ENCODE data around the gene ALG10B.
"Not testable (repeated sequence)": the region's sequence is repeated elsewhere in the genome, so short reads cannot be mapped to it uniquely, and the experiment has no call there.

The ALG10B gene, protein sequence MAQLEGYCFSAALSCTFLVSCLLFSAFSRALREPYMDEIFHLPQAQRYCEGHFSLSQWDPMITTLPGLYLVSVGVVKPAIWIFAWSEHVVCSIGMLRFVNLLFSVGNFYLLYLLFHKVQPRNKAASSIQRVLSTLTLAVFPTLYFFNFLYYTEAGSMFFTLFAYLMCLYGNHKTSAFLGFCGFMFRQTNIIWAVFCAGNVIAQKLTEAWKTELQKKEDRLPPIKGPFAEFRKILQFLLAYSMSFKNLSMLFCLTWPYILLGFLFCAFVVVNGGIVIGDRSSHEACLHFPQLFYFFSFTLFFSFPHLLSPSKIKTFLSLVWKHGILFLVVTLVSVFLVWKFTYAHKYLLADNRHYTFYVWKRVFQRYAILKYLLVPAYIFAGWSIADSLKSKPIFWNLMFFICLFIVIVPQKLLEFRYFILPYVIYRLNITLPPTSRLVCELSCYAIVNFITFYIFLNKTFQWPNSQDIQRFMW

DNA sequence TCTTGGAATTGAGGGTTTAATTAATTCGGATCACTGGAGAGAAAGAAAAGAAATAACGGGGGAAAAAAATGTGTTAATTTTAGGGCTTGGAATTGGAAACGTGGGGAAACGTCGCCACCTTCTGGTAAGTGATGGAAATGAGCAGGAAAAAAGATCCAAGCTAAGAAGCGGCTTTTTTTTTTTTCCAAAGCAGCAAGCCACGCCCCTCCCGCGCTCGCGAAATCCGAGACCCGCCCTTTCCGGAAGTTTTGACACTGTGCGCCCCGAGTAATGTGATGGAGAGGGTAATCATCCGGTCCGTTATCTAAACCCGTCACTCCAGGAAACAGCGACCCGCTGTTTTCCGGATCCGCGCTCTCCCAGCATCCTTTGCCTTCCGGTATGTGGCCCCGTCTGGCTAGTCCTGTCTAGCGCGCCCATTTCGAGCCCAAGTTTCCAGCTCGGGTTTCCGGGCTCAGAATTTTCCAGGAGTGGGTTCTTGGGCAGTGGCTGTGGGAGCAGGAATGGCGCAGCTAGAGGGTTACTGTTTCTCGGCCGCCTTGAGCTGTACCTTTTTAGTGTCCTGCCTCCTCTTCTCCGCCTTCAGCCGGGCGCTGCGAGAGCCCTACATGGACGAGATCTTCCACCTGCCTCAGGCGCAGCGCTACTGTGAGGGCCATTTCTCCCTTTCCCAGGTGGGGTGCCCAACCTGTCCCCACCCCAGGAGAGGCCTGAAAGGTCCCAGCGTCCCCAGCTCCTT is at the start of gene ALG10B:
Gene ALG10B (plus strand): TSS at position 384 of the 739 bp plus-strand sequence. CDS start 120 bp downstream, at position 504.
- no peak for DNase-seq

DNA sequence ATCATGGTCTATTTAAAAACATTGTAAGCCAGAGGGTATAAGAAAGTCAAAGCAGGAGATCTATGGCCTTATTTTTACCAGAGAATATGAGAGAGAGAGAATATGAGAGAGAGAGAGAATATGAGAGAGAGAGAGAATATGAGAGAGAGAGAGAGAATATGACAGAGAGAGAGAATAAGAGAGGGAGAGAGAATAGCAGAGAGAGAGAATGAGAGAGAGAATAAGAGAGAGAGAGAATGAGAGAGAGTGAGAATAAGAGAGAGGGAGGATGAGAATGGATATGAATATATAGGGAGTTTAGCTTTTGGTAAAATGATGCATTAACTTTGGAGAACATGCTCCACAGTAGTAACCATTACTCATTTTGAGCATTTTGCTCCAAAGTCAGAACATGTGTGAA is 48.0 kb upstream of the ALG10B start:
- no peak for DNase-seq

DNA sequence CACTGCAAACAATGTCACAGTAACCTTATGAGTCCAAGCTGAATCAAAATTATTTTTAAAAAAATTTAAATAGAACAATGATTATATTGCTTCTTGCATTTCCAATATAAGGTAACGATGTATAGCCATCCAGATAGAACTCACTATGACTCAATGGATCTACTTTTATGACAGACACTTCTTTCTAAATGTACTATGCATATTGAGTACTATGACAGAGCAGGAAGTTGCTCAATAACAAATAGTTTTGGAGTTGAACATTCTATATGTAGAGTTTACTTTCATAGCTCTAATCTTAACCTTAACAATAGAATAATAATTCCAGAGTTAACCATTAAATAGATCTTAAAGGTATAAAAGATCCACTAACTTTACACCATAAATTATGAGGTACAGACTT is 46.7 kb upstream of the ALG10B start:
- DNase-seq: no peak

DNA sequence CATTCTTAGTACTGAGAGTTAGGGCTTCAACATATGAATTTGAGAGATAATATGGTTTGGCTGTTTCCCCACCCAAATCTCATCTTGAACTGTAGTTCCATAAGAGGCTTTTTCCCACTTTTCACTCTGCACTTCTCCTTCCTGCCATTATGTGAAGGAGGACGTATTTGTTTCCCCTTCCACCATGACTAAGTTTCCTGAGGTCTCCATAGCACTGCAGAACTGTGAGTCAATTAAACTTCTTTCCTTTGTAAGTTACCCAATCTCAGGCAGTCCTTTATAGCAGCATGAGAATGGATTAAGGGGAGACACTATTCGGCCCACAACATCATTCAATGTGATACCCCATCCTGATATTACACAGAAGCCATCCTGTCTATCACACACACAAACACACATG is 36.8 kb upstream of the ALG10B start:
- DNase-seq: no peak

DNA sequence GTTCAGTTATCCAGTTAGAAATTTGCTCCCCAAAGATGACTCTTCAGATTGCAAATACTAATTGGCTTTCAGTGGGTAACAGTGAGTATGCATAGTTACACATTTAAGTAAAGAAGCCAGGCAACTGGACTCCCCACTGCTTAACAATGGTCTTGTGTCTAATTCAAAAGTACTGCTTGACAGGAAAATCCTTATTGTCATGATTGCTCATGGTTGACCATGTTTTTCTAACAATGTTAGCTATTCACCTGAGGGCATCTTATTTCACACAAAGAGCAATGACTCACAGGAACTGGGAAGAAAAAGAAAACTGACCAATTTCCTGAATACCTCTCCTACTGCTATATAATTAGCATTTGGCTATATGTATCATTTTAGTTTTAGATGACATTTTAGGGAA is 33.7 kb upstream of the ALG10B start:
- no peak for DNase-seq

DNA sequence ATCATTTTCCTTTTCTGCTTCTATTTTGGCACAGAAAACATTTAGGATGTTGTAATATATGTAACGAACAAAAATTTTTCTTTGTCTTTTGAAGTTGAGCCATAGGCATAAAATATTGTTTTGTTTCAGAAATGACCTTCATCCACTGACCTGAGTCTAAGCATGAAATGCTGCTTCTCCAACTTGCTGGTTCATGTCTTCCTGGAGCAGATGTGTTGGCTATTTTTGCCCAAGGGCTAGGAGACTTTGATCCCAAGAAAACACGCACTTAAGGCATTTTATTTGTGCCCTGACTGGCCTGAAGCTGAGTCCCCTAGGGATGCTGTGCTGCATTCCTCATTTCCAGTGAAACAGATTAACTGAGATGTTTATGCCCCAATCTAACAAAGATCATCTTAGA is 27.2 kb upstream of the ALG10B start:
- DNase-seq: no peak

DNA sequence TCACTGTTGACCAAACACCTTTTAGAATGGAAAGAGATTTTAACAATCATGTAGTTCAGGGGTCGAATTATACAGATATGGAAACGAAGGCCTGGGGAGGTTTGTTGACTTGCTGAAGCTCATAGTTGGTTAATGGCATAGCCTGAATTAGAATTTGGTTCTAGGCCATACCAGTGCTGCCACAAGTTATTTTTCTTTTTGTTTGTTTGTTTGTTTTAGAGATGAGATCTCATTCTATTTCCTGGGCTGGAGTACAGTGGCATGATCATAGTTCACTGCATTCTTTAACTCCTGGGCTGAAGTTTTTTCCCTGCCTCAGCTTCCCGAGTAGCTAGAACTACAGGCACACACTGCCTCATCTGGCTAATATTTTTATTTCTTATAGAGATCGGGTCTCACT is 25.4 kb upstream of the ALG10B start:
- no peak for DNase-seq

DNA sequence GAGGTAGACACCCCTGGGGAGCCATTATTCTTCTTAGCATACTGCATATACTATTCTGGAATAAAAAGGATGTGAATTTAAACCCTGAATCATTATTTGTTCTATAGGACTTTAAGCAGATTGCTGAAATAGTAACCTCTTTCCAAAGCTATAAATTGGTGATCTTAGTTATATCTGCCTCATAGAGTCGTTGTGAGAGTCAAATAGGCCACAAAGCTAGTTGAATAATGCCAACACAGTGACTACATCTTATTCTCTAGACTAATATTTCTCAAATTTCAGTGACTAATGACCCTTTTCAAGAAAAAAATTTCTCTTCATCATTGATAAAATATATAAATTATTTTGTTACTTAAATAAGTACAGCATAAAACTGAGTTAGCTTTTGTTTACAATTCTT is 13.6 kb upstream of the ALG10B start:
- DNase-seq: not testable (repeated sequence)

DNA sequence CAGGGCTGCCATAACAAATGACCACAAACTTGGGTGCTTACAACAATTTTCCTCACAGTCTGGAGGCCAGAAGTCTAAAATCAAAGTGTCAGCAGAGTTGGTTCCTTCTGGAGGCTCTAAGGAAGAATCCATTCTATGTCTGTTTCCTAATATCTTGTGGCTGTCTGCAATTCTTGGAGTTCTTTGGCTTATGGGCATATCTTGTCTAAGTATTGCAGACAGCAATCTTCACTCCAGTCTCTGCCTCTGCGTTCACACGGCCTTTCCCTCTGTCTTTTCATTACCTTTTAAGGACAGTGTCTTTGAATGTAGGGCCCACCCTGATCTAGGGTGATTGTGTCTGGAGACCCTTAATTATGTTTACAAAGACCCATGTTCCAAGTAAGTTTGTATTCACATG is 5.4 kb downstream of the ALG10B start:
- not testable (repeated sequence) for DNase-seq

DNA sequence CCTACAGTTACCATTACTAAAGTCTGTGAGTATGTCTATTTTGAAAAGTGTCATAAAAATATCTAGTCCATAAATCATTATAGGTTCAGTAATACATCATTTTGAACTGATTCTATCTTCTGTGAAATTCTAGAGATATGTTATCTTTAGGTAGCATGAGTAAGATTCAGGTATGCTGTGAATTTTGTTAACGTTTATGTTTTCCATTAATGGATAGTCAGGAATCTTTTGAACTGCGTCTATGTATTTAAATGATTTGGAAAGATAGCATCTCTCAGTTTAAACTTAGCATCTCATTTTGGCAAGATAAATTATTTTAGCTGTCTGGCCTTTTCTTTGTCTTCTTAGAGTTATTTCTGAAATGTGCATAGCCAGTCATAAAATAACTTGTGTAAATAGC is 8.3 kb downstream of the ALG10B start:
- no peak for DNase-seq

DNA sequence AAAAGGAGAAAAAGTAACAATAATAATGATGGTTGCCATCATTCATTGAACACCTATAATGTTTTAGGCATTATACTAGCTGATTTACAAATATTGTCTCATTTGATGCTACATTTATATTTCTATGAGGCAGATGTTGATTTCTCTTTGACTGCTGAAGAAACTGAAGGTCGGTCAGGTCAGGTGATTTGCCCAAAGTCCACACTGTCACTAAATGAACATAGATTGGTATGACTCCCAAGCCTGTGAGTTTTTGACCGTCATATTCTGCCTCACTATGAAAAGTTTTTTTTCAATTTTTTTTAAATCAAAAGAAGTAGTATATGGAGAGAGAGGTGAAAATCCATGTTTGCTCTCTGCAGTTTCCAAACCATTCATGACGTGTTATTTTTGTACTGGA is 10.8 kb downstream of the ALG10B start:
- no peak for DNase-seq

DNA sequence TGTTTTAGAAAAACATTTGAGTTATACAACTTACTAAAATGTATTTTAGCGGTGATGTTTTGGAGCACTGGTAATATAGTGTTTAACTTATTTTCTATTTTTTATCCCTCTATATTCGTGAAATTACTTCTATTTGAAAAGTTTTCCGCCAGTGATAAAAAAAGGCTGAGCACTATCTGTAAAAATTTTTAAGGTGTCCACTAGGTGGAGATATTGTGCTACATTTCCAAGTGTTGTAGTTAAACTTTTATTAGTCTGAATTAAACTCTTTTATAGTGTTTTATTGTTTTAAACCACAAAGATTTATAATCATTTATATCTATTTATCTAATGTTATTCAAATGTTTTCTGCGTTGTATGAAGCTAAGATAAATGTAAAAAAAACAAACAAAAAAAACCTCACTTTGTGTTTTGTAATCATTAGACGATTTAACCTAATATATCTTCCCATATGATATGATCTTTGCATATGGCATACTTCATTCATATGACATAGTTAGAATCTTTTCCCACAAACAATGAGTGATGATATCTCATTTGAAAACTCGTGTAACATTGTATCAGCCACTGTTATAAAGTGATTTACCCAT is 11.8 kb downstream of the ALG10B start:
- no peak for DNase-seq

DNA sequence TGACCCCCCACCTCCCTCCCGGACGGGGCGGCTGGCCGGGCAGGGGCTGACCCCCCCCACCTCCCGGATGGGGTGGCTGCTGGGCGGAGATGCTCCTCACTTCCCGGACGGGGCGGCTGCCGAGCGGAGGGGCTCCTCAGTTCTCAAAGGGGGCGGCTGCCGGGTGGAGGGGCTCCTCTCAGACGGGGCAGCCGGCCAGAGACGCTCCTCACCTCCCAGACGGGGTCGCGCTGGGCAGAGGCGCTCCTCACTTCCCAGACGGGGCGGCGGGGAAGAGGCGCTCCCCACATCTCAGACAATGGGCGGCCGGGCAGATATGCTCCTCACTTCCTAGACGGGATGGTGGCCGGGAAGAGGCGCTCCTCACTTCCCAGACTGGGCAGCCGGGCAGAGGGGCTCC is 13.8 kb downstream of the ALG10B start:
- not testable (repeated sequence) for DNase-seq

DNA sequence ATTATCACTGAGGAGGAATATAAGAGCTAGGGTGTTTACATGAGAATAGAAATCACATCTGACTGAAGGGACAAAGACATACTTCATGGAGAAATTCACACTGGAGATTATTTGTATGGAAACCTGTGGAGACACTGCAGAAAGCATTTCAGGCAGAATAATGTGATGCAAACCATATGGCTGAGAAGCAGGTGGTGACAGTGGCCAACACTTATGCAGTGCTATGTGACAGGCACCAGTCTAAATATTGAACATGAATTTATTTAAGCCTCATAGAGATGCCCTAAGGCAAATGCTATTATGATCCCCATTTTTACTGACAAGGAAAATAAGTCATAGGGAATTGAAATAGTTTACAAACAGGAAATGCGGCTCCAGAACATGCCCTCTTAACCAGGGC is 16.2 kb downstream of the ALG10B start:
- DNase-seq: no peak

DNA sequence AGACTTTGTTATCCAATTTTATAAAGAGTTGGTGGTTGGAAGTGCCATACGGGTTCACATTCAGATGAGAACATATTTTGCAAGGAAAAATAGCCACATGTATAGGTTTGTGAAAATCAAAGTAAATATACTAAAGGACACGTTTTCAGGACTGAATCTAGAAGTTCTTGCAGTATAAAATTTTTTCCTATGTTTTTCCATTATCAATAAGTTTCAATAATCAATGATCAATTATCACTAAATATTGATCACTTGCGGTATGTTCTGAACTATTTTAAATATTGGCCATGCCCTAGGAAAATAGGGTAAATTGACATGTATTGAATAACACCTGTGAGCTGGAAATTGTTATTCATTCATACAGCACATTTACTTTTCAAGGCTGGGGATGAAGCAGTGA is 25.9 kb downstream of the ALG10B start:
- no peak for DNase-seq

DNA sequence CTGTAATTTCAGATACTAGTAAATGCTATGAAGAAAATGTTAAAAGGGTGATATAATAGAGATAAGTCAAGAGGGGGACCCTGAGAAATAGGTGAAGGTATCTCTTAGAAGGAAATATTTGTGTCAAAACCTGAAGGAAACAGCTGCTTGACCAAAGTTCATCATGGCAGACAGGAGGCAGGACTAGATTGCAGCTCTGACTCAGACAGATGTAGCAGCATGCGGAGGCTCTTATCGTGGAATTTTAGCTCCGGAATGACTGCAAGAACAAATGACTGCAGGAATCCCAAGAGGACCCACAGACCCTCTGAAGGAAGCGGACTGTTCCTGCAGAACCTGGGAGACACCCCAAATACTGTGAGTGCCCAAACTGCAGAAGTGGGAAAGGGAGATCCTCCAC is 26.7 kb downstream of the ALG10B start:
- not testable (repeated sequence) for DNase-seq

DNA sequence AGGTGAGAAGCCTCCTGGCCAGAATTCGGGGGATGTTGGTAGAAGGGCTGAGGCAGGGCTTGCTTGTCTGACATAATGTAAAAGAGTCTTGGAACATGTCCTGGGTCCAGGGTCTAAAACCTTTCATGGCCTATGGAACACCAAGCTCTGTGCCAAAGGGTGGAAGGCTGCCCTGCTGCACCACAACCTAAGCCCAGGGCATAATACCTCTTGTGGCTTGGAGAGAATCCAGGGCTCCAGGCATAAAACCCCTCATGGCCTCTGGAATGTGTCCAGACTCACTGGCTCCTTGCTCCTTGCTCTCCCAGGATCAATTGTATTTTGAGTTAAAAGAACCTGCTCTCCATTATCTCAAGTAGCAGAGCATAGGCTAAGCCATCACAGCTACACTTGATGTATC is 27.3 kb downstream of the ALG10B start:
- not testable (repeated sequence) for DNase-seq

DNA sequence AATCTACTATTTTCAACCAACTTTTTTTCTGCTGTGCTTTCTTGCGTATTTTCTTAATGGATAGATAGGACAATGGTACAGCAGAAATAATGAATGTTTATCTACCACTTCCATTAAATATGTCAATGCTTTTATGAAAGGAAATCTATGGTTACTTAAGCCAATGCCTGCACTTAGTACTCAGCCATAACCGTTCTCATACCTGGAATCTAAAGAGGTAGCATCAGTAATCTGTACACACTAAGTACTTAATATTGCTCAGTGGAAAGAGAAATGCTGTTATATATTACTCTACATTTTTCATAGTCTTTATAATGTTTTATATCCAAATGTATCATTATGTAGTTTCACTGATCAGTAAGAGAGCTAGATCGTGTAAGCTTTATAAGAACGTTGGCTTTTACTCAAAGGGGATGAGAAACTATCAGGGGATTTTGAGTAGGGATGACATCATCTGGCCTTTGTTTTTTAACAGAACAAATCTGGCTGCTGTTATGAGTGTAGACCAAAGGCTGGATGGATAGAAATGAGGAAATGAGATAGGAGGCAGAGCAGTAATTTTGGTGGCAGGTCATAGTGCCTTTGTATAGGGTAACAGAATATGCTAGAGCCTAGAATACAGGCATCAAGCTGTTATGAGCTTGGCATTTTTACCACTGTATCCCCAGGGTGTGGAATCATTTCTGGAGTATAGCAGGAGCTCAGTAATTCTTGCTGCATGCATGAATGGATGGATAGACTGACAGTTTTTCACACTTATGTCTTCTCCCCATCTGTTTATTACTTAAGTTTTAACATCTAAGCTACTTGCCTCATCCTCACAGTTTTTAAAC is 34.0 kb downstream of the ALG10B start:
- no peak for DNase-seq

DNA sequence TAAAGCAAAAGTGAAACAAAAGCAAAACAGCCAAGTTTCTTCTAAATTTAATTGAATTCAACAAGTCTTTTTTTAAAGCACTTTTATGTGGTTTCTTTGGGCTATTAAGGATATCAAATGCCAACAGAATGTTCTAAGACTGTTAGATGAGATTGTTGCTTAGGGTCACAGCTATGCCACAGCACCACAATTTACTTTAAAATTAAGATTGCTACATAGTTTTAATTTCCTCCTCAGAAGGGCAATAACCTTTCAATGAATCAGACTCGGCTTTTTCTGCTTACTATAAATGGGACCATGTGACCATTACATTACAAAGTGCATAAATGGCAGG is 34.6 kb downstream of the ALG10B start:
- DNase-seq: not testable (repeated sequence)

DNA sequence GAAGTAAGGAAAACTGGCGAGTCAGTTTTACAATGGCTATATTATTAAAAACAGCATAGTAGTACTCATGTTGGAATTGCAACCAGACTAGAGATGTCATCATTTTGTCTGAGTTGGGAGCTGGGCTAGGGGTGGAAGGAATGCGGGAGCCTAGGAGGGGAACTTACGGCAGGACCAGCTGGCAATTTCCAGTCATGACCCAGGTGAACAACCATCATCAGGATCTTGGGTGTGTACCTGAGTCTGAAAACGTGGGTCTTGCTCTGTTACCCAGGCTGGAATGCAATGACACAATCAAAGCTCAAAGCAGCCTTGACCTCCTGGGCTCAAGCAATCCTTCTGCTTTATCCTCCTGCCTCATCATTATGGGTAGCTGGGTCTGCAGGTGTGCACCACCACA is 50.9 kb downstream of the ALG10B start:
- no peak for DNase-seq

DNA sequence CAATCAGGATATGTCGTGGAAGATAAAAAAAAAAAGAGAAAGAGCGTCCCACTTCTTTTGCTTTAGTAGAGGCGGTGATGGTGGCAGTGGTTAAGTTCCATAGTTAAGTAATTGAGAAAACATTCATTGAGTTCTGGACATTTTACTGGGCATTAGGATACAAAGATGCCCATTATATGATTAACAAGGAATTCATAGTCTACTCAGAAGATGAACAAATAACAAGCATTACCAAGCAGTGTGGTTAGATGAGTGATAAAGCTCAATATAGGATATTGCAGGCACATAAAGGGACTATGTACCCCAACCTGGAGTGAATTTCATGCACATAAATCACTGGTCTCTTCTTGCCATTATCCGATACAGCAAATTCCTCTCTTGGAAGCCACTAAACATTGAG is 53.7 kb downstream of the ALG10B start:
- no peak for DNase-seq

DNA sequence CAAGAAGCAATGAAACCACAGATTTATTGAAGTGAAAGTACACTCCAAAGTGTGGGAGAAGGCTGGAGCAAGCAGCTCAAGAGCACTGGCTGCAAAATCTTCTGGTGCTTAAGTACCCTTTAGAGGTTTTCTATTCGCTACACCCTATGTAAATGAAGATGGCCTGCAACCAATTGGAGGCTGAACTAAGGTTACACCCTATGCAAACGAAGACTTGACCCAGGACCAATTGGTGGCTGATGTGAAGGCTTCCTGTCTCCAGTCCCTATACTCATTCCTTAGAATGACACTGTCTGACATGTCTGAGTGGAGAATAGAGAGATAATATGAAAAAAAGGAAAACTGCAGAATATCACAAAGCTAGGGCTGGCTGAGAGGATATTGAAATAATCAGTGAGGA is 57.2 kb downstream of the ALG10B start:
- no peak for DNase-seq

DNA sequence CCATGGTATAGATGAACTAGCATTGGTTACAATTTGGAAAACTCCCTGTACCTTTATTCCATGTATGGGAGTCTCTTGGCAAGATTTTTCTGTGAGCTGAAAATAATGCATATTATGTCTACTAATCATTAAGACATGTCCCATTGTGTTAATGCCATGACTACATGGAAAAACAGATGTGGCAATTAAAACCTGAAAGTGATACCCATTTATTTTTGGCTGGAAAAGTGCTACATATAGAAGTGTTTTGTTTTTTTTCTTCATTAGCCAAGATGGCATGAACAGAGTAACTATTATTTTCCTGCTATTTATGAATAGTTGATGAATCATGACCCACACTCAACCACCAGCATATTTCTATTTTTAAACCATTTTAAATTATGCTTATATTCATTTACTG is 58.2 kb downstream of the ALG10B start:
- DNase-seq: no peak
